Effector CD4-positive, alpha-beta T cell (primary cell): ENCODE measurements around the gene KIAA0586.
"Not testable (repeated sequence)": the region's sequence is repeated elsewhere in the genome, so short reads cannot be mapped to it uniquely, and the experiment has no call there.

ENCODE experiments used
- DNase-seq: peaks from one replicate; pipeline ENCODE4 v3.0.0-alpha.2; 2020
- total RNA-seq: gene quantifications from one replicate; lab custom pipeline; 2026; lab: John Stamatoyannopoulos, UW

KIAA0586 gene
- 68.7 reads per million, percentile 75 among the genes with 10 or more reads in this experiment for total RNA-seq

DNA sequence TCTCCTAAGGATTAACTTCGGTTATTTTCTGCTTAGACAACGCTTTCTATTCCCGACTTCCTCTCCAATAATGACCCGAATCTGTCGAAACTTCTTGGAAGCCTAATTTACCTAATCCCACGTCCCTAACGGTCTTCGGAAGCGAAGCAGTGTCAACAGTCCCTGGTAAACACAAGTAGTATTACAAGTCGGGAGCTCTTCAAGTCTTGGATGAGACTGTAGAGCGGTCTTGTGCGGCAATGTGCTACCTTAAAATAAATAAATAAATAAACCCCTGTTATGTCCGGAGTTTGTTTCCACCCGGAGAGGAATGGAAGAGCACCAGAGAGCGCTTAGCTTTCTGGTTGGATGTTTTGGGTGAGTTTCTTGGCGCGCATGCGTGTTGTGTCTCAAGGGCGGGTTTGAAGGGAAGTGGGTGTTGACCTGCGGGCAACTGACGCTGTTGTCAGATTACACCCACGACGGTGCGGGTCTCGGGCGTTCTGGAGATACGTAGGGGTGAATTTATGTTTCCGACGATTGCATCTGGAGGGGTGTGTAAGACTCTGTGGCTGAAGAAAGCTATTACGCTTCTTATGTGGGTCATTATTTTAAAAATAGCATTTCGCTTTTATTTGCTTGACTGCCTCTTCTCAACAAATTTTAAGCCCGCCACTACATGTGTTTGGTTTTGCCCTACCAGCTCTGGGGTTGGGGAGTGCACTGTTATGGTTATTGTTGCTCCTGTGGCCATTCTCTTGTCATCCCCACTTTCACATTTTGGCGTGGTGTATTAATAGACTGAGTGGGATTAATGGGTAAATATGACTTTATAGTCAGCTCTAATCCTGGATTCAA lies at the start of gene KIAA0586, which contains the start of gene TIMM9:
KIAA0586 (plus strand) TSS at position 439 of the 837 bp plus-strand sequence. CDS start 546 bp downstream, outside the sequence.
TIMM9 (minus strand) TSS at position 251 of the 837 bp plus-strand sequence. CDS start 15,586 bp downstream, outside the sequence.
- peak; percentile 93 for DNase-seq

GRCh38 chr14:58390830-58391229 lies 36.7 kb upstream of the KIAA0586 start:
- no peak for DNase-seq

- no peak for DNase-seq
These were observed 32.0 kb upstream of the KIAA0586 start for GRCh38 chr14:58395562-58395811.

DNA sequence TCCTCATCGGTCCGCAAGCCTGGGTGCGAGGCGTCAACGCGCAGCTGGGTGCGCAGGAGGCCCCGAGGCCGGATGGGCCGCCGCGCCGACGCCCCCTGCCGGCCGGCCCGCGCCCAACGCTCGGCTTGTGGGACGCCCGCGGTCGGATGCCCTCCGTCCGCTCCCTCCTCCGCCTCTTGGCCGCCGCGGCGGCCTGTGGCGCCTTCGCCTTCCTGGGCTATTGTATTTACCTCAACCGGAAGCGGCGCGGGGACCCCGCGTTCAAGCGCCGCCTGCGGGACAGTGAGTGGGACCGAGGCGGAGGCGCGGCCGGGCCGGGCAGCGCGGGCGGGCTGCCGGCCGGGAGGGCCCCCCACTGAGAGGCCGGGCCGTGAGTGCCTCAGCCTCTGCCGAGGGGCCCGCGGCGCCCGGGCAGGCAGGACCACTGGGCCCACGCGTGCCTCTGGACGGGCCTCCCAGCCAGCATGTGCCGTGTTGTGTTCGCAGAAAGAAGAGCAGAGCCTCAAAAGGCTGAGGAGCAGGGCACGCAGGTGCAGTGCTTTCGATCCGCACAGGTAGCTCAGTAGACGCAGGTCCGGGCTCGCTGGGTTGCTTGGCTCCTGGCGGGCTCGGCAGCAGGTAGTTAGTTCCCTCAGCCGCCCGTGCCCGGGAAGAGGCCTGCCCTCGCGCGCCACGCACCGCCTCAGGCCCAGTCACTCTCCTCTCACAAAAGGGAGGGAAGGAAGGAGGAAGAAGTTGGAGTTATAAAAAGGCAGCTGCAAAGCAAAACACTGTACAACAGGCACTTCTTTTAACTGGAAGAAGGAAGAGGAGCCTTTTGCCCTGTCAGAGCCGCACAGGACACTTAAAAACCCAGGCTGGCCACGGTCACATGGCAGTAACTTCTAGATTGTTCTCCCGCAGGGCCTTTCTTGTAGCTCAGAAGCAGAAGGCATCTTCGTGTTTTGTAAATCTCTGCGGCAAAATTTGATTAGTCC lies 31.4 kb upstream of the KIAA0586 start, which contains the start of gene TOMM20L:
TOMM20L (plus strand) TSS at position 119 of the 977 bp plus-strand sequence; CDS start at position 147, 28 bp downstream.
- peak; percentile 56 for DNase-seq

- no peak for DNase-seq
These were observed 30.4 kb upstream of the KIAA0586 start for GRCh38 chr14:58397156-58397555.

DNA sequence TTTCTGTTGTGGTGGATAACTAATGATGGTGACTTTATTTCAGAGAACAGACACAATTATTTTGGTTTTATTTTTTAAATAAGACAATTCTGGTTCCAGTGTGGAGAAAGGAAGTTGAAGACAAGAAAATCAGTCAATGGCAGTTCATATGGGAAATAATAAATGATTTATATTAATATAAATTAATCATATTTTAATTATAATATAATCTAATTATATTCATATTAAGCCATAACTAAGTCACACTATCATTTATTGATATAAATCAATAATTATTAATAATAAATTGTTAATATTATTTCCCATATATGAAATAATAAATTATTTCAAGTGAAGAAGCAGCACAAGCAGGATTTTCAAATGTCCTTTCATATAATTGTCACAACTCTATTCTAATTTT lies 29.0 kb upstream of the KIAA0586 start:
- DNase-seq = no peak

GRCh38 chr14:58398895-58399294 lies 28.6 kb upstream of the KIAA0586 start:
- DNase-seq = no peak

DNA sequence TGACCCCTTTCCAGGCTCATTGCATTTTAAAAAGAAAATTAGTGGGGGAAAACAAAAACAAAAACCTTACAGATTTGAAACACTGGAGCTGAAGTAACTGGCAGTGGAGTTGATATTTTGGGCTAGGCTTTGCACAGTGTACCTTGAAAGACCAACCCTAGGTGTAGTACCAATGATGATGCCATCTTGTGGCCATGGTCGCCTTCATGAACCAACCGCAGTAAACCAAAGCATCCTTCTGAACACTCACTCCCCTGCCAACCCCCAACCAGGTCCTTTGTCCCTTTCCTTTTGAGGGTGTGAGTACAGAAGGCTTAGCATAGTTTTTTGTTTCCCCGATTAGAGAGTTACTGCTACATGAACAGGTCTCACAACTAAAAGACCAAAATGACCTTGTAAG lies 25.9 kb upstream of the KIAA0586 start:
- DNase-seq = no peak

DNA sequence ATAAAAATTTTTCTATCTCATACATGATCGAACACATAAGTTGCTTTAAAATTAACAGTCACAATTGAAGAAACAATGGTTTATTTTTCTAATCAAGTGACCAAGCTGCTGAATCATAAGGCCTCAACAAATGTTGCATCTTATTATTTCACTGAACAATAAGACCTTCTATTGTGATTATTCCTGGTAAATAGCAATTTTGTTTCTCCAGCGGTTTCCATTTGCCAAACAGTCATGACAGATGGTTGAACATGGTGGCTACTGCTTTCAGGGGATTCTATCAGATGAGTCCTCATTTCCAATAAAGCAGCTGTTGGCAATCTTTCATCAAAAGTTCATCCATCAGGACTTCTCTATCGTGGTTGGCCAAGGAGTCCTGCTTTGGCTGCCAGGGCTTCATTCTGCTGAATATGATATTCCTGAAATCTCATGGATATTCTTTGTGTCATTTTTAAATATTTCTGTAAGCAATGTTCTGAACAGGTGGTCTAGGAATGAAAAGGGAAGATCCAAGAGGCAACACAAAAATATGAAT lies 18.8 kb upstream of the KIAA0586 start:
- DNase-seq = no peak

GRCh38 chr14:58414845-58415244 lies 12.7 kb upstream of the KIAA0586 start:
- no peak for DNase-seq

- DNase-seq = no peak
These were observed 11.6 kb upstream of the KIAA0586 start for GRCh38 chr14:58415636-58416547.

DNA sequence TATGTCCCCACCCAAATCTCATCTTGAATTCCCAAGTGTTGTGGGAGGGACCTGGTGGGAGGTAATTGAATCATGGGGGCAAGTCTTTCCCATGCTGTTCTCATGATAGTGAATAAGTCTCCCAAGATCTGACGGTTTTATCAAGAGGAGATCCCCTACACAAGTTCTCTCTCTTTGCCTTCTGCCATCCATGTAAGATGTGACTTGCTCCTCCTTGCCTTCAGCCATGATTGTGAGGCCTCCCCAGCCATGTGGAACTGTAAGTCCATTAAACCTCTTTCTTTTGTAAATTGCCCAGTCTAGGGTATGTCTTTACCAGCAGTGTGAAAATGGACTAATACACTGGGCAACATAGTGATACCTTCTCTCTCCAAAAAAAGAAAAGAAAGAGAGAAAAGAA lies 10.6 kb upstream of the KIAA0586 start:
- not testable (repeated sequence) for DNase-seq

GRCh38 chr14:58426670-58427280 lies 744 bp upstream of the KIAA0586 start:
- peak; percentile 24 for DNase-seq

DNA sequence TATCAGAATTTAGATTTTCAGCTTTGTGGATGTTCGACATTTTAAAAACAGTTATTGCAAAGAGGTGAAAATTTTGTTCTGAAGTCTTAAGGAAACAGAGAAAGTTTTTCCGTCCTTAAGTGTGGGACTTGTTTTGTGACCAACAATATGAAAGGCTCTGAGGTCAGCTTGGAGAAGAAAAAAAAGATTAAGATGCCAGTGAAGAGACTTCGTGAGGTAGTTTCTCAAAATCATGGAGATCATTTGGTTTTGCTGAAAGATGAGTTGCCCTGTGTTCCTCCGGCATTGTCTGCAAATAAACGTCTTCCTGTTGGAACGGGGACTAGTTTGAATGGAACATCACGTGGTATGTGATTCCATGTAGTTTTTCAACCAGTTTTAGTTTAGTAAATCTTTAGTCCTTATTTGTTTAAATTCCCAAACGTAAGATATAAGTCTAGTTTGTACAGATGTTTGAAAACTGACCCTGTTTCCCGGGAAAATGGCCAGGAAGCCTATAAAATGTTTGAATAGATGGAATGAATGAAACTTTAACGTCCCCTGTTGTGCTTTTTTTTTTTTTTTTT lies 682 bp downstream of the KIAA0586 start:
- DNase-seq = no peak

GRCh38 chr14:58430156-58430555 lies 2.6 kb downstream of the KIAA0586 start:
- DNase-seq = no peak

GRCh38 chr14:58439476-58439875 lies 12.0 kb downstream of the KIAA0586 start:
- no peak for DNase-seq

DNA sequence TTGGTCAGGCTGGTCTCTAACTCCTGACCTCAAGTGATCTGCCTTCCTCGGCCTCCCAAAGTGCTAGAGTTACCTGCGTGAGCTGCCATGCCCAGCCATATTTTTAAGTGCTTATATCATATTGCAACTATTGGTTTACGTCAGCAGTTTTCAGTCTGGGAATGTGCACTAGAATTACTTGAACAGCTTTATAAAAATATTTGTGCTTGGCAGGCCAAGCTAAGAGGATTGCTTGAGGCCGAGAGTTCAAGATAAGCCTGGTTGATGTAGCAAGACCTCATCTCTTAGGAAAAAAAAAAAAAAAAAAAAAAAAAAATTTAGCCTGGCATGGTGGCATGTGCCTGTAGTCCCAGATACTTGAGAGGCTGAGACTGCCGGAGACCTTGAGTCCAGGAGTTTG lies 17.1 kb downstream of the KIAA0586 start:
- DNase-seq = no peak

GRCh38 chr14:58455593-58456265 lies 28.2 kb downstream of the KIAA0586 start:
- no peak for DNase-seq

GRCh38 chr14:58460772-58461171 lies 33.3 kb downstream of the KIAA0586 start:
- DNase-seq = no peak

GRCh38 chr14:58463147-58463546 lies 35.6 kb downstream of the KIAA0586 start:
- no peak for DNase-seq

DNA sequence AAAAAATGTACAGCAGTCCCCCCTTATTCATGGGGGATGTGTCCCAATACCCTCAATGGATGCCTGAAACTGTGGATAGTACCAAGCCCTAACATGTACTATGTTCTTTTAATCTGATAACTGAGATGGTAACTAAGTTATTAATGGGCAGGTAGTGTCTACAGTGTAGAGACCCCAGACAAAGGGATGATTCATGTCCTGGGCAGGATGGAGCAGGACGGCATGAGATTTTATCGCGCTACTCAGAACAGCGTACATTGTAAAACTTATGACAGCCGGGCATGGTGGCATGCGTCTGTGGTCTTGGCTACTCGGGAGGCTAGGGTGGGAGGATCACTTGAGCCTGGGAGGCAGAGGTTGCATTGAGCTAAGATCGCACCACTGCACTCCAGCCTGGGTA lies 37.1 kb downstream of the KIAA0586 start:
- DNase-seq = no peak
